NCI-H1436 (cell line): ENCODE results near the gene GLT6D1.

Source experiments
- DNase-seq: peaks from one replicate; lab custom pipeline; 2025; lab: John Stamatoyannopoulos, UW

GLT6D1 gene

GRCh38 chr9:135622415-135623020, 16.8 kb downstream of the GLT6D1 start:
- DNase-seq: no peak

GRCh38 chr9:135620558-135620957, 18.8 kb downstream of the GLT6D1 start:
- DNase-seq: no peak

DNA sequence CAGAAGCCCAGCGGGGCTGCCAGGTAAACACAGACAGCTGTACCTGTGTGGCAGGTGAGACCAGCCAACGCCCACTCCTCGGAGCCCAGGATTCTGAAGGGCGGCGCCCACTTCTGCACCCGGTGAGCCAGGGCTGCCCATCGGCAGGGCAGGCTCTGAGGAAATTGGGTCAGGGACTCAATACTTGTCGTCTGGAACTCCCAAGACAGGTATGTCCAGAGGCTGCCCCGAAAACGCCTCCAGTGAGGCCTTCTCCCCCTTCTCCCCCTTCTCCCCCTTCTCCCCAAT, 19.8 kb downstream of the GLT6D1 start:
- no peak for DNase-seq

- DNase-seq: no peak
Measured at GRCh38 chr9:135618866-135619598, 20.3 kb downstream of the GLT6D1 start.

GRCh38 chr9:135617991-135618411, 21.3 kb downstream of the GLT6D1 start:
- DNase-seq: no peak

- DNase-seq: no peak
Measured at GRCh38 chr9:135617538-135617900, 21.8 kb downstream of the GLT6D1 start.

GRCh38 chr9:135616619-135617537, 22.5 kb downstream of the GLT6D1 start:
- no peak for DNase-seq

- no peak for DNase-seq
Measured at GRCh38 chr9:135615666-135616618, 23.4 kb downstream of the GLT6D1 start.

- DNase-seq: no peak
Measured at GRCh38 chr9:135614821-135615665, 24.3 kb downstream of the GLT6D1 start.

DNA sequence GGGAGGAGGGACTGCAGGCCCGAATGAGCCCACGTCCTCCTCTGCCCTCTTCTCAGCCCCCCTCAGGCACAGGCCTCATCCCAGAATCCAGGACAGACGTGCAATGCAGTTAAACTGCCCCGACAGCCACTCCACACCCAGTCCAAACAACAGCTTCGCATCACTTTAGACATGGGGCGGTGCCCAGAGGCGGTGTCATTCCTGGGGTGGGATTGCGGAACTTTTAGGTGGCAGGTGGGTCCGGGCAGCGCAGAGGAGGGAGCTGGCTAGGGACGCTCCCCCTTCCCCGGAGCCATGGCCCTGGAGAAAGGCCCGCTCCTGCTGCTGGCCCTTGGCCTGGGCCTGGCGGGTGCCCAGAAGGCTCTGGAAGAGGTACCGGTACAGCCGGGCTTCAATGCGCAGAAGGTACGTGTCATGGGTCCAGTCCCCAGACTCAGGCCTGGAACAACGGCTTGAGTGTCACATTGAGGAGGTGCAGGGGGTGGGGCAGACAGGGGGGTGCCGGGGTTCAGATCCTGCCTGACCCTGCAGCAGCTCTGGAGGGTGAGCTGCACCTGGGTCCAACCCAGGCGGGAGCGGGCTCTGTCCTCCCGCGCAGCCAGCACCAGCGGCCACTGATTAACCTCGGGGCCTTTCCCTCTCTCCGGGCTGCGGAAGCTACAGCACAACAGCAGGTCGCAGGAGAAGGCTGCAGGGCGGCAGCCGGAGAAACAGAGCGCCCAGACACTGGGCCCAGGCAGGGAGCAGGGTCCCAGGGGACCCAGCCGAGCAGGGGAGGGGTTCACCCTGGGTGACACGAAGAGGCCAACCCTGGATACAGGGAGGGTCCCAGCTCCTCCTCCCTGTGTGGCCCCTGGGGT, 25.2 kb downstream of the GLT6D1 start:
- no peak for DNase-seq

- no peak for DNase-seq
Measured at GRCh38 chr9:135612981-135613910, 26.1 kb downstream of the GLT6D1 start.

DNA sequence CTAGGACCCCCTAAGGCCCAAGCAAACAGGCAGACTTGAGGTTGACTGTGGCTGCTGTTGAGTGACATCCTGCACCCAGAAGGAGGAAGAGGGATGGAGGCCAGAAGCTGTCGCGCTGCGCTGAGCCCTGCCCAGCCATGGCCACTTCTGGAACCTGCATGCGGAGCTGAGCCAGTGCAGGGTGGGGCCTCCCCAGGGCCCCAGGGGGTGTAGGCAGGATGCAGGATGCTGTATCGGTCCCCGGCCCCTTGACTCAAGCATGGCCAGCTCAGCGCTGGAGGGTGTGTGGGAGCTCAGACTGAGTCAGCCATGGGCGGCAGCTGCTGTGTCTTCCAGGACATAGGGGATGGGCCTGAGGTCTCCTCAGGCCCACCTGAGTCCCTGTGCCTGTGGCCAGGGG, 26.9 kb downstream of the GLT6D1 start:
- DNase-seq: no peak

DNA sequence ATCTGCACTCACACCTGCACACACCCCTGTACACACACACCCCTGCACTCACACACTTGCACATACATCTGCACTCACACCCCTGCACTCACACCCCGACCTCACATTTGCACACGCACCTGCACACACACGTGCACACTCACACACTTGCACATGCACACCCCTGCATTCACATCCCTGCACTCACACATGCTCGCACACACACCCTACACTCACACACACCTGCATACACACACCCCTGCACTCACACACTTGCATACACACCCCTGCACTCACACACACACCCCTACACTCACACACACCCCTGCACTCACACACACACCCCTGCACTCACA, 27.5 kb downstream of the GLT6D1 start:
- DNase-seq: no peak

DNA sequence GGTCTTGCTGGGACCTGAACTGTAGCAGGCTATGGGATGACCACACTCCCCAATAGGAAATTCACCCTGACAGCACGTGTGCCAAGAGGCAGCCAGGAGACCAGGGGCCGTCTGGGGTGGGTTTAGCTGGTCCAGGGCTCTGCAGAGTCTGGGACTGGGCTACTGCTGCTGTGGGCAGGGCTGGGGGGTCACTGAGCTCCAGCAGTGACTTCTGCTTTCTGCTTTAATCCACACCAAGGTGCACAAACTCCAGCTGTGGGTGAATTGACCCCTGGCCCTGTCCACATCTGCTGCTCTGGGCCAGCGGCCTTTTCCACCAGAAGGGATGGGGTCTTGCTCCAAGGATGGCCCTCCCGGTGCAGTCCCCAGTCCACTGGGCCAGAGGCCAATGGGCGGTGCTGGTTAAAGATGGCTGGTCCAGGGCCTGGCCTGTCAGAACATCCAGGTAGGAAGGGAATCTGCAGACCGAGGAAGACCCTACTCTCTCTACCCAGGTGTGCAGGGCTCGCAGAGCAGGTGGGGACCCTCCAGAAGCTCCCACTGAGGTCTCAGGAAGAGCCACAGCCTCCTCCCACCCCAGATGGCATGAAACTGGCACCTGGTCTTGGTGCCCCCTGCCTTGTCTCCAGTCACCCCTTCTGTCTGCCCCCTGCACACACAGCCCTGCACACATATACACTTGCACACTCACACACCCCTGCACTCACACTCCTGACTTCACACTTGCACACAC, 28.0 kb downstream of the GLT6D1 start:
- no peak for DNase-seq

GRCh38 chr9:135610290-135611141, 28.8 kb downstream of the GLT6D1 start:
- DNase-seq: no peak

DNA sequence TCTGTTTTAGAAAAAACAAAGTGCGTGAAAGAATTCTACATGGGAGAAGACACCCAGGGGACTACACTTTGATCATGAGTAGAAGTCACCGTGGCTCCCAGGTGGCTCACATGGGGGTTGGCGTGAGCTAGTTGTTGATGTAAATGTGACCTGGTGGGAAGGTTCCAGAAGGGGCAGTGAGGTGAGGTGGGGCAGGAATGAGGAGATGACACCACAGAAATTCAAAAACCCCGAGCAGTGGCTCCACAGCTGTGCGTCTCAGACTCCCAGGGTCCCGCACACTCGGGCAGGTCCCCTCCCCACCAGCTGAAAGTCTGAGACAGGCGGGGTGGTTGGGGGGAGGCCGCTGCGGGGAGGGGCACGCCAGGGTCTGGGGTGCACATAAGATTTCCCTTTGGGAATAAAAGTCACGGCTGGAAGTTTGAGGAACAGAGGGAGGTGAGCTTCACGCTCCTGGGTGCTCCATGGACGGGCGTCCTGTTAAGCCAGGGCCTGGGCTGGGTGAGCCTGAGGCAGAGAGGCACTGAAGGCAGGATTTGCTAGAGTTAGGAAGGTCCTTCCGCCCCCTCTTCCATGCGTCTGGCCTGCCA, 29.9 kb downstream of the GLT6D1 start:
- DNase-seq: no peak

GRCh38 chr9:135608999-135609317, 30.4 kb downstream of the GLT6D1 start:
- no peak for DNase-seq
